GM18505 (cell line): ENCODE results near the gene FLYWCH1.

Source experiments
- ATAC-seq: cut with Tn5 transposase; IDR thresholded peaks from one replicate; pipeline ENCODE4 v1.9.1; 2021; ENCODE audit not compliant: unreplicated experiment
- POLR2A ChIP-seq: IDR thresholded peaks from 4 replicates; pipeline ENCODE4 v1.6.1; 2011; ENCODE audit warnings: borderline replicate concordance; ENCODE audit not compliant: insufficient read depth, insufficient read length; ENCODE audit errors: extremely low read depth

Gene FLYWCH1

DNA sequence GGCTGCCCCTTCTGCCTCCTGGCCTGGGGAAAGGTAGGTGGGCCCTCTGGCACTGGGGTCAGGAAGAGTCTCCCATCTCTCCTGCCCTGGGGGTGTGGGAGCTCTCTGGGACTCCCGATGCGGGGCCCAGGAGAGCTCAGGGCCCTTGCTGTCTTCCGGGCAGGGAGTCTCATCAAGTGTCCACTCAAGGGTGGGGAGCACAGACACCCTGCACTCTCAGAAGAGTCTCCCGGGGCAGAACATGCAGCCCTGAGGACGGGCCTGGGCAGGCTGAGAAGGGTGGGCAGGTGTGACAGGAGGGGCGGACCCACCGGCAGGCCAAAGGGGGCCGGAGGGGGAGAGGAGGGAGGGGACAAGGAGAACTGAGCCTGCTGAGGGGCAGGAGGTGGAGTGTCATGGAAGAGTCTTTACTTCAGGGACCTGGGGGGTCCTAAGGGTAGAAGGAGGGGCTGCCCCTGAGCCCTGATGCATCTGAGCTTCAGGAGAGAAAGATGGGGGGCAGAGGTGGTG, 76.9 kb downstream of the FLYWCH1 start:
- no peak for ATAC-seq
- TF ChIP-seq POLR2A = no peak

DNA sequence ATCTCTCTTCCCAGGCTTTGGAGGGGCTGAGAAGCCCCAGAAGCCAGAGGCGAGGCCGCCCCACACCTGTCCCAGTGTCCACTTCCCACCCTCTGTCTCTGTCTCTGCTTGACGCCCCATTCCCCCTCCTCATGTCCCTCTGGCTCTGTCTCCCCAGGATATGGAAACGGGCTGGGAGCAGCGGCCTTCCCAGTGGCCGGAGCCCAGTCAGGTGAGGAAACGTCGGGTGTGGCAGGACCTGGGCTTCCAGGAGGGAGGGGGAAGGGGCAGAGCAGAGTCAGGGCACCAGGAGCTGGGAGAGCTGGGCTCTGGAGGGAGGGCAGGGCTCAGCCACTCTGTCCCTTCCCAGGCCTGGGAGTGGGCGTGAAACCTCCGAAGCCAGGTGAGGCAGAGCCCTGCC, 79.2 kb downstream of the FLYWCH1 start:
- no peak for ATAC-seq
- no peak for TF ChIP-seq POLR2A

DNA sequence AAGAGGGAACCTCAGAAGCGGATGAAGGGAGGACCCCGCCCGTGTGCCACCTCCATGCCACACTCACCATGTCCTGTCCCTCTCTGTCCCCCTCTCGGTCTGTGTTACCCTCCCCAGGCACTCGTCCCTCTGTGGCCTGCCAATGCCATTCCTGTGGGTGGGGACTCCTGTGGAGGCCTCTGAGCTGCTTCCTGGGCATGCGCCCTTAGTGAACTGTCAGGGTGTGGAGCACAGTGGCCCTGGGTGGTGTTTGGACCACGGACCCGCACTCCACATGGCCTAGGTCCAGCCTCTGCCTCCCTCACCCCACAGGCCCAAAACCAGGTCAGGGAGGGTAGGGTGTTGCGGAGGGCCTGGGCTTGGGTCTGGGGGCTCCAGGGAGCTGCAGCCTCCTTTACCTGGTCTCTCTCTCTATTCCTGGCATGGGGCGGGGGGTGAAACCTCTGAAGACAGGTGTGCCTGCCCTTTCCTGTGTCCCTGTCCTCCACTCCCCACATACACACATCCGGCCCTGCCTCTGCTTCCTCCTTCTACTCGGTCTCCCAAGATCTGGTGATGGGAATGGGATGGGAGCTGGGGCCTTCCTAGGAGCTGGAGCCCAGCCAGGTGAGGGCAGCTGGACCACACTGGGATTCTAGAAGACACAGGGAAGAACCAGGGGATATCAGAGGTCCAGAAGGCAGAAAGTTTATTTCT, 80.0 kb downstream of the FLYWCH1 start:
- ATAC-seq = no peak
- TF ChIP-seq POLR2A = no peak

DNA sequence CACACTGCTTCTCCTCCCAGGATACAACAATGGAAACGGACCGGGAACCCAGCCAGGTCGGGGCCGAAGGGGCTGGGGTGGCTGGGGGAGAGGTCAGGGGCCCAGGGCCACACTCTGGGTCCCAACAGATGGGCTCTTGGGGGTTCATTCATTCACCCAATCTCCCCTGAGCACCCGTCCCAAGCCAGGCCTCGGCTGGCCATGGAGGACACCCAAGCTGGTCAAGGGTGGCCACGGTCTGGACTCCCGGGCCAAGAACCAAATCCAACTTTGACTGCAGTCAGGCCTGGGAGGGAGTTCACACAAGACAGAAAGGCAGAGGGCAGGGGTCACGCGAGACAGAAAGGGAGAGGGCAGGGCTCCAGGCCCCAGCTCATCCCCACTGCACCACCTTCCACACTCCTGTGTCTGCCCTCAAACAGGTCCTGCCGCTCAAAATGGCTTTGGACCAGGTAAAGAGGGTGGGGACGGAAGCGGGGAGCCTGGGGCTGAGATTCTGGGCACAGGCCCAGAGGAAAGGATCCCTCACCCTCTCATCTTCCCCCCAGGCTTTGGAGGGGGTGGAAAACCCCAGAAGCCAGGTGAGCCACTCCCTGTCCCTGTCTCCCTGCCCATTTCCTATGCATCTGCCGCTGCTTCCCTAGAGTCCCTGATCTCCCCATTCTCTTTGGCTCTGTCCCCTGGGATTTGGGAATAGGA, 80.8 kb downstream of the FLYWCH1 start:
- no peak for TF ChIP-seq POLR2A
- no peak for ATAC-seq

DNA sequence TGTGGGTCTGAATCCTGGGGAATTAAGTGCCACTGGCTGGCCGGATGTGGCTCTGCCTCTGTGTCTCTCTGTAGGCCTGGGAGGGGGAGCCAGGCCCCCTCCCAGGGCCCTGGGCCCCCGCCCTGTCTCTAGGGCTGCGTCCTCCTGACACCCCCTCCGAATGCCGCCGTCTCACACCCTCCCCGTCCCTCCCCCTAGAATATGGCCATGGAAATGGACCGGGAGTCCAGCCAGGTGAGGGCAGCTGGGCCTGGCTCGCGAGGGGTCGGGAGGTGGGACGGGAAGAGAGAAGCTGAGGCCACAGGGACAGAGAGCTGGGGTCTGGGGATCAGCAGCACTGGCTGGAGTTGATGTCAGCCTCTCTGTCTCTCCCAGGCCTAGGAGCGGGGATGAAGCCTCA, 84.6 kb downstream of the FLYWCH1 start:
- TF ChIP-seq POLR2A = no peak
- no peak for ATAC-seq

- TF ChIP-seq POLR2A = no peak
- ATAC-seq = no peak
These were observed 88.2 kb downstream of the FLYWCH1 start for GRCh38 chr16:2999929-3000328.

DNA sequence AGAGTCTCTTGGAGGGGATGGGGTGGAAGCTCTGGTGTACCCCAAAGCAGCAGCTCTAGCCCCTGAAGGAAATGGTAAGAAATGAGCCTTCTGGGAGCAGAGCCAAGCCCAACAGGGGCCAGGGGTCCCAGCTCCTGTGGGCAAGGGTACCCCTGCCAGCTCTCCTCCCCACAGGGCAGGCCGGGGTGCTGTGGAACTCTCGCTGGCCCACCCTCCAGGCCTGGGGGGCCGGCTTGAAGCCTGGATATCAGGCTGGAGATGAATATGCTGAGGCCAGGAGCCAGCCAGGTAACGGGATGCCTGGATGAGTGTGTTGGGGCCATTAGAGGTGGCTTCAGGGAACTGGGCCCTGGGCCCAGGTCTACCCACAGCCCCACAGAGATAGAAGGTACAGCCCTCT, 88.8 kb downstream of the FLYWCH1 start:
- no peak for ATAC-seq
- TF ChIP-seq POLR2A = no peak
